MCF 10A (cell line): ENCODE results near the gene MAP3K5. TPM values are rescaled to one million over a fixed set of nuclear protein-coding genes. Genes with fewer than 3 reads are reported as not detected.

ENCODE experiments used
- BruUV-seq: library from RNA; stranded (reverse); fragments of 400-500 nt; replicated peaks from 2 replicates; lab custom pipeline; 2021; lab: Mats Ljungman, UMichigan
- CTCF ChIA-PET: fragments of 300-600 bp; sonication (Branson Sonifier 250); formaldehyde crosslinking; extraction: SDS; loops from one replicate; lab custom pipeline; 2021; ENCODE audit warnings: antibody characterized with exemption, inconsistent platforms; lab: Yijun Ruan, JAX
- POLR2A ChIA-PET: fragments of 300-600, 350-650 bp; sonication (Branson Sonifier 250); formaldehyde crosslinking; extraction: SDS; loops from one replicate; lab custom pipeline; 2020; ENCODE audit warnings: antibody characterized with exemption, inconsistent platforms; lab: Yijun Ruan, JAX
- DNase-seq: peaks from one replicate; pipeline ENCODE4 v3.0.0-alpha.2; 2018; ENCODE audit not compliant: unreplicated experiment
- H3K27ac Mint-ChIP-seq: one replicate; pipeline ENCODE4 v1.8.0; 2022; ENCODE audit warnings: mild to moderate bottlenecking, low read depth, mixed read lengths; ENCODE audit not compliant: unreplicated experiment
- H3K27me3 Mint-ChIP-seq: one replicate; pipeline ENCODE4 v1.8.0; 2022; ENCODE audit warnings: mixed read lengths; ENCODE audit not compliant: insufficient read depth, unreplicated experiment
- H3K36me3 Mint-ChIP-seq: one replicate; pipeline ENCODE4 v1.8.0; 2022; ENCODE audit warnings: mild to moderate bottlenecking, moderate library complexity, mixed read lengths; ENCODE audit not compliant: insufficient read depth, unreplicated experiment
- H3K4me1 Mint-ChIP-seq: one replicate; pipeline ENCODE4 v1.8.0; 2022; ENCODE audit warnings: mixed read lengths; ENCODE audit not compliant: insufficient read depth, unreplicated experiment
- H3K4me3 Mint-ChIP-seq: one replicate; pipeline ENCODE4 v1.8.0; 2022; ENCODE audit warnings: mild to moderate bottlenecking, moderate library complexity, mixed read lengths; ENCODE audit not compliant: unreplicated experiment
- H3K9me3 Mint-ChIP-seq: one replicate; pipeline ENCODE4 v1.8.0; 2022; ENCODE audit warnings: mixed read lengths; ENCODE audit not compliant: unreplicated experiment
- intact Hi-C: fragments of 100-400 bp; cut with micrococcal nuclease; formaldehyde crosslinking; loops from 2 replicates; pipeline ENCODE4 v1.14.1; 2022
- total RNA-seq: library from RNA; stranded (reverse); gene quantifications from 2 replicates; pipeline ENCODE4 v1.2.3, GENCODE V29; 2022
- TF ChIP-seq, protein P1 (sequence below): fragments of 200-600 bp; IDR thresholded peaks from one replicate; pipeline ENCODE4 v1.8.0; 2022; ENCODE audit warnings: antibody characterized with exemption, mild to moderate bottlenecking; ENCODE audit not compliant: unreplicated experiment

The MAP3K5 gene
- total RNA-seq, 1 experiment from 2014 or later, result 8.4 TPM

DNA sequence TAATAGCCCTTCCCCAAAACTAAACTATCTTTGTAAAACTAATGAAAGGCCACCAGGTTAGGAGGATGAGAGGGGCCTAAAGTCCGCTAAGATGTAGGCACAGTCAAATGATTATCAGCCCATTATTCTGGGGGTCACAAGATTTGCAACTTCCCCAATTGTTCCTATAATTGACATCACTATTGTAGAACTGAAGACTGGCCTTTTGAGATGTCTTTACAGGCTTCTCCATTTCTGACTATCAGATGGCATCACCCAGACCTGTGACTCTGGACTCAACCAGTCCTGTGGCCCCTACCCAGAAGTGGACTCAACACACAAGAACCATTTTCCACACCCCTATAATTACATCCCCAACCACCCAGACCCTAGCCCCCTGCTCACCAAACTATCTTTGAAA is 180.5 kb downstream of the MAP3K5 start:
- TF ChIP-seq, protein P1, sequence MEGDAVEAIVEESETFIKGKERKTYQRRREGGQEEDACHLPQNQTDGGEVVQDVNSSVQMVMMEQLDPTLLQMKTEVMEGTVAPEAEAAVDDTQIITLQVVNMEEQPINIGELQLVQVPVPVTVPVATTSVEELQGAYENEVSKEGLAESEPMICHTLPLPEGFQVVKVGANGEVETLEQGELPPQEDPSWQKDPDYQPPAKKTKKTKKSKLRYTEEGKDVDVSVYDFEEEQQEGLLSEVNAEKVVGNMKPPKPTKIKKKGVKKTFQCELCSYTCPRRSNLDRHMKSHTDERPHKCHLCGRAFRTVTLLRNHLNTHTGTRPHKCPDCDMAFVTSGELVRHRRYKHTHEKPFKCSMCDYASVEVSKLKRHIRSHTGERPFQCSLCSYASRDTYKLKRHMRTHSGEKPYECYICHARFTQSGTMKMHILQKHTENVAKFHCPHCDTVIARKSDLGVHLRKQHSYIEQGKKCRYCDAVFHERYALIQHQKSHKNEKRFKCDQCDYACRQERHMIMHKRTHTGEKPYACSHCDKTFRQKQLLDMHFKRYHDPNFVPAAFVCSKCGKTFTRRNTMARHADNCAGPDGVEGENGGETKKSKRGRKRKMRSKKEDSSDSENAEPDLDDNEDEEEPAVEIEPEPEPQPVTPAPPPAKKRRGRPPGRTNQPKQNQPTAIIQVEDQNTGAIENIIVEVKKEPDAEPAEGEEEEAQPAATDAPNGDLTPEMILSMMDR, result no peak
- Mint-ChIP-seq H3K4me3 (no peak overlapping the region), H3K36me3 (peaks cover 19% of the 10 kb centered on the region), H3K4me1 (peaks cover 37% of the 10 kb centered on the region), H3K27me3 (no peaks in the 10 kb centered on the region), H3K9me3 (no peaks in the 10 kb centered on the region), H3K27ac (peak overlapping the region; percentile 94)
- ChIA-PET POLR2A (interaction anchor here (0.8 to 1.8 kb wide), 3 partner anchors 26 to 582 kb away, joined by 3 to 10 read pairs (median 3); partner anchors contain the start of gene MAP3K5), CTCF (interaction anchor here (1.0 to 1.4 kb wide), 3 partner anchors 15 to 32 kb away, joined by 3 to 5 read pairs (median 4); no protein-coding TSS in a partner anchor)
- no TSS peak for BruUV-seq
- no peak for DNase-seq
- intact Hi-C loops, result no loop called here

DNA sequence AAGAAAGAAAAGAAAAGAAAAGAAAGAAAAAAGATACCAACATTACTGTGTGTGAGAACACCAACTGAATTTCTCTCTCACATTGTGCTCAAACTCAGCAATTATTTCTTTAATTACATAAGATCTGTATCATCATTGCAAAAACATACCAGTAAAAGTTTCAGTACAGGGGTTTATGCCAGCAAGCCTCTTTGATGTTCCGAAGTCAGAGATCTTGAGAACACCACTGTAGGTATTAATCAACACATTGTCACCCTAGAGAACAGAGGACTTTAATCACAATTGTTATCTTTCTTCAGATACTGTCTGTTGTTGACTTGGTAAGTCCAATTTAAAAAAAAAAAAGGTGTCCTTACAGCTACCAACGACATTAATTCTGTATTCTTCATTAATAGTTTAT is 181.1 kb downstream of the MAP3K5 start:
- Mint-ChIP-seq H3K27me3 (no peaks in the 10 kb centered on the region), H3K36me3 (peaks cover 19% of the 10 kb centered on the region), H3K4me1 (peaks cover 37% of the 10 kb centered on the region), H3K9me3 (no peaks in the 10 kb centered on the region), H3K4me3 (no peak overlapping the region), H3K27ac (peak overlapping the region; percentile 94)
- no peak for DNase-seq
- CTCF ChIA-PET, result interaction anchor here (1.0 to 1.4 kb wide), 2 partner anchors 29 to 33 kb away, joined by 4 to 5 read pairs; no protein-coding TSS in a partner anchor
- POLR2A ChIA-PET, result interaction anchor here (0.8 to 2.2 kb wide), 2 partner anchors 181 to 582 kb away, joined by 3 to 11 read pairs; partner anchors contain the start of gene MAP3K5
- TF ChIP-seq, protein P1, result no peak
- intact Hi-C loops, result no loop called here
- no TSS peak for BruUV-seq

DNA sequence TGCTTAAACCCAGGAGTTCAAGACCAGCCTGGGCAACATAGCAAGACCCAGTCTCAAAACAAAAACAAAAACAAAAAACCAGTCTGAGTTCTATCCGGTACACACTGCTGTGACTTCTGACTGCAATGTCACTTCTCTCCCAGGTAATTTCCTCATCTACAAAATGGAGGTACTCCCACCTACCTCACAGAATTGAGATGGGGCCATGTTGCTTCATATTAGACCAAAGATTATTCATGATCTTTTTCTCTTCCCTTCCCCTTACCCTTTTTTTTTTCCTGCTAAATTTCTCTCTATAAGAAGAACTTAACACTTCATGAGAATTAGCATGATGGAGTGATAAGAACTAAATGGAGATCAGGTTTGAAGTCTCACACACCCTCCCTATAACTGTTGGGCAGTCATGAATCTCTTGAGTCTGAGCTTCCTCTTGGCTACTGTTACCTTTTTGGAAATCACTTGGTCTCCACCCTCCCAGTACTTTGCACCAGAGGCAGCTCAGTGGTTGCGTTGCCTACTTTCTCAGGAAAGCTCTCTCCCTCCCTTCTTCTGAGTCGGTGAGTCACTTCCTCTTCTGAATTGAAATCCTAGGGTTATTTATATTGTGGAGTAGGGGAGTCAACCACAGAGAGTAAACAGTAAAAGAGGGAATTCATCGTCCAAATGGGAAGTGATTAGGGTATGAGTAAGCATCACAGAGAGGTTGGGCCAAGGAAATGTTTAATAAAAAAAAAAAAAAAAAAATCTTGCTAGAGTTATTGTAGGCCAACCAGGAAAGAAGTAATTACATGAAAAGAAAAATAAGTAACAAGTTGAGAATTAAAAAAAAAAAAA is 182.2 kb downstream of the MAP3K5 start:
- intact Hi-C loops, result loop anchor here (1.0 kb wide), 2 partner anchors 27 to 183 kb away; no protein-coding TSS in a partner anchor
- H3K4me3 Mint-ChIP-seq, result peak overlapping the region; percentile 36
- TF ChIP-seq, protein P1, result no peak
- DNase-seq, result peak; percentile 99
- no peaks in the 10 kb centered on the region for H3K9me3 Mint-ChIP-seq
- ChIA-PET POLR2A (interaction anchor here (0.7 to 2.2 kb wide), 6 partner anchors 16 to 182 kb away, joined by 3 to 11 read pairs (median 6); partner anchors contain the start of gene MAP3K5), CTCF (interaction anchor here (0.6 to 1.6 kb wide), 3 partner anchors 17 to 213 kb away, joined by 3 to 7 read pairs (median 3); no protein-coding TSS in a partner anchor)
- H3K36me3 Mint-ChIP-seq, result peaks cover 19% of the 10 kb centered on the region
- BruUV-seq, result TSS peak; percentile 92
- peak overlapping the region; percentile 94 for H3K27ac Mint-ChIP-seq
- no peaks in the 10 kb centered on the region for H3K27me3 Mint-ChIP-seq
- H3K4me1 Mint-ChIP-seq, result peaks cover 37% of the 10 kb centered on the region

DNA sequence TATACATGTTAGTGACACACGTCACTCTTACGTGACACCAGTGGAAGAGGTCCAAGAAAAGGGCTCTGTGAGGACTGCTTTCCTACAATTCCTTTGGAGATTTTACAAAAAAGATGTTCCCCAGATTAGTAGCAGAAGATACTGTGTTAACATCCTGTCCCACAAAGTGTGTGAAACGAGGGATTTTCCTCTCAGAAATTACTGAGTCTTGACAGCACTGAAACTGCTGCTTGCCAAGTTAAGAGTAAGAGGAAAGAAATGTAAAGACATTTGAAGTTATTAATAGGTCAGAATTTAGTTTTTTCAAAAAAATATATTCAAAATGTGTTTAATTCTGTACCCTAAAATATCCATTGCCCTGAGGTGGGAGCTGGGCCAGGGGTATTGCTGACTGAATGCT is 183.3 kb downstream of the MAP3K5 start:
- peaks cover 18% of the 10 kb centered on the region for H3K36me3 Mint-ChIP-seq
- TF ChIP-seq, protein P1, result no peak
- no peaks in the 10 kb centered on the region for H3K27me3 Mint-ChIP-seq
- CTCF ChIA-PET, result interaction anchor here (0.6 to 2.2 kb wide), 3 partner anchors 35 to 307 kb away, joined by 3 to 11 read pairs (median 7); no protein-coding TSS in a partner anchor
- POLR2A ChIA-PET, result interaction anchor here (0.5 to 2.2 kb wide), 7 partner anchors 15 to 183 kb away, joined by 3 to 11 read pairs (median 5); partner anchors contain the start of gene MAP3K5
- H3K9me3 Mint-ChIP-seq, result no peaks in the 10 kb centered on the region
- H3K4me3 Mint-ChIP-seq, result no peak overlapping the region
- H3K27ac Mint-ChIP-seq, result peak overlapping the region; percentile 94
- BruUV-seq, result no TSS peak
- DNase-seq, result peak; percentile 52
- peaks cover 37% of the 10 kb centered on the region for H3K4me1 Mint-ChIP-seq
- intact Hi-C loops, result loop anchor here (1.0 kb wide), 1 partner anchor 35 kb away; no protein-coding TSS in a partner anchor
